ENCODE measurements around the gene HSPB6.
"Not testable (repeated sequence)": the region's sequence is repeated elsewhere in the genome, so short reads cannot be mapped to it uniquely, and the experiment has no call there.

Gene HSPB6

GRCh38 chr19:35785339-35785627, 28.5 kb upstream of the HSPB6 start:
- DNase-seq = no peak

- DNase-seq = no peak
These were observed 27.9 kb upstream of the HSPB6 start for GRCh38 chr19:35784503-35785338.

GRCh38 chr19:35783469-35784434, 26.9 kb upstream of the HSPB6 start:
- DNase-seq = no peak

GRCh38 chr19:35782589-35782988, 25.8 kb upstream of the HSPB6 start:
- DNase-seq = no peak

- no peak for DNase-seq
These were observed 24.8 kb upstream of the HSPB6 start for GRCh38 chr19:35781650-35782049.

GRCh38 chr19:35780717-35781116, 23.9 kb upstream of the HSPB6 start:
- DNase-seq = no peak

- DNase-seq = no peak
These were observed 23.2 kb upstream of the HSPB6 start for GRCh38 chr19:35780058-35780457.

GRCh38 chr19:35779033-35779432, 22.2 kb upstream of the HSPB6 start:
- no peak for DNase-seq

- no peak for DNase-seq
These were observed 21.1 kb upstream of the HSPB6 start for GRCh38 chr19:35777961-35778360.

- no peak for DNase-seq
These were observed 20.4 kb upstream of the HSPB6 start for GRCh38 chr19:35777086-35777841.

- no peak for DNase-seq
These were observed 19.4 kb upstream of the HSPB6 start for GRCh38 chr19:35776102-35776788.

GRCh38 chr19:35775298-35776101, 18.7 kb upstream of the HSPB6 start, which contains the start of gene ARHGAP33:
ARHGAP33 (plus strand) TSS chr19:35775564; CDS start chr19:35775659, 95 bp downstream.
- DNase-seq = peak; percentile 99

GRCh38 chr19:35775046-35775297, 18.1 kb upstream of the HSPB6 start:
- no peak for DNase-seq

- no peak for DNase-seq
These were observed 17.6 kb upstream of the HSPB6 start for GRCh38 chr19:35774274-35775045.

- no peak for DNase-seq
These were observed 16.4 kb upstream of the HSPB6 start for GRCh38 chr19:35773020-35773806.

- DNase-seq = not testable (repeated sequence)
These were observed 15.5 kb upstream of the HSPB6 start for GRCh38 chr19:35772362-35772761.

GRCh38 chr19:35768082-35768421, 11.2 kb upstream of the HSPB6 start:
- DNase-seq = no peak

GRCh38 chr19:35767288-35768081, 10.7 kb upstream of the HSPB6 start:
- DNase-seq = no peak

GRCh38 chr19:35766571-35767104, 9.8 kb upstream of the HSPB6 start:
- DNase-seq = no peak
